NCI-H146 treated with DMSO at 0.1 percent for 48 hours (cell line): ENCODE results near the gene CD300H.

Experiments
- DNase-seq: peaks from one replicate; lab custom pipeline; 2025; ENCODE audit not compliant: unreplicated experiment; lab: John Stamatoyannopoulos, UW

CD300H gene

DNA sequence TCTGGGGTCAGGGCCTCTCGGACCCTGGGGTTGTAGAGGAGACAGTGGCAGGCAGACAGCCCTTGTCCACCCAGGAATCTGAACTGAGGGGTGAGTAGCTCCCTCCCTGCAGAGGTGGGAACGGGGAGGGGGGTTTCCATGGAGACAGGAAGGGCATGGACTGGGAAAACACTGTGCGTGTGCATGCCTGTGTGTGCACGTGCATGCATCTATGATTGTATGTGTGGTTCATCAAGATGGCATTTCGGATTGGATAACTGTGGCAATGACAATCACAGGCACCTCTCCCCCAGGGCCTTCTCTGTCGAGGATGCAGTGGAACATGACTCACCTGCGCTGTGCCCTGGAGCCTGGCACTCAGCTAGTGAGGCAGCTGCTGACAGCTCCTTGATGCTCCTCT, 15.3 kb downstream of the CD300H start:
- DNase-seq: no peak

DNA sequence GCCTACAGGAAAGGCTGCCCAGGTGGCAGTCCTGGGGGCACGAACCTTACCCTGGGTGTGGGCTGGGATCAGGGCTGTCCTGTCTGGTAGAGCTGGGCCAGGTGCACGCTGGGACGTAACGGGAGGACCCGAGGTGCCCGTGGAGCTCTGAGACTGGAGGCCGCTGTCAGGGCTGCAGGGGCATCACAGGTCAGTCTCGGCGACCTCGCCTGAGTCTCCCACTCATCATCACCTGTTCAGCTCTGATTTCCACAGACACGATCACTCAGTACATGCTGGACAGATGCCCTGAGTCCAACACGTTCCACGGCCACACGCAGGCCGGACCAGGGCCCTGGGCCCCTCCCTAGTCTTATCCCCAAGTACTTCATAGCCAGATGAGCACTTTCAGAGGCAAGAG, 16.7 kb downstream of the CD300H start:
- DNase-seq: no peak

DNA sequence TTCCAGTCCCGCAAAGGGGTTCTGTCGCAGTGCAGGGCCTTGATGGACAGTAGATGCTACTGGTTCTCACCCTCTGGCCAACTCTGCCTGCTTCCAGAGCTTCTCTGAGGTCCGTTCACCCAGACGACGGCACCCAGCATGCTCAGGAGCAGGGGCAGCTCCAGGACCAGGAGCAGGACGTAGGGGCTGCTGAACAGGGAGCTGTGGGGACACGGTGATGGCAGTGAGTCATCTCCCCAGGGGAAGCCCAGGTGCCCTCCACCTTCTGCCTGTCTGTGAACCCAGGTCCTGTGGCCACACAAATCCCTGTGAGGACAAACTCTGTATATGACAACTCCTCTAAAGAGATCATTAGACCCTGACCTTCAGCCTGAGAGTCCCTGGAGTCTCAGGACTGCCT, 18.0 kb downstream of the CD300H start:
- DNase-seq: no peak

DNA sequence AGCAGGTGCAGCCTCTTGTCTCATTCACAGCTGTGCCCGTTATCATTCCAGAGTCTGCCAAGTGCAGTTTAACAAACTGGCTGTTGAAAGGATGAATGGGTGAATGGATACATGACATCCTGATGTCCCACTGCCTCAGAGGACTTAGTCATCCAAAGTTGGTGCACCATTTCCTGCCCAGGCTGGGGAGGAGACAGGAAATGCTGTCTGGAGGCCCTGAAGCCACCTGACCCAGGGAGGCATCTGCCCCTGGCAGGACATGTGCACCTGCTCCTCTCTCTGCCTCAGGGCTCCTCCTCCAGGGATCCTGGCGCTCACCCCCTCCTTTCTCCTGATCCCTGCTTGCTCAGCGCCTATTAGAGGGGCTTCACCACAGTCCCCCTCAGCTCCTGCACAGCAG, 19.6 kb downstream of the CD300H start:
- no peak for DNase-seq

DNA sequence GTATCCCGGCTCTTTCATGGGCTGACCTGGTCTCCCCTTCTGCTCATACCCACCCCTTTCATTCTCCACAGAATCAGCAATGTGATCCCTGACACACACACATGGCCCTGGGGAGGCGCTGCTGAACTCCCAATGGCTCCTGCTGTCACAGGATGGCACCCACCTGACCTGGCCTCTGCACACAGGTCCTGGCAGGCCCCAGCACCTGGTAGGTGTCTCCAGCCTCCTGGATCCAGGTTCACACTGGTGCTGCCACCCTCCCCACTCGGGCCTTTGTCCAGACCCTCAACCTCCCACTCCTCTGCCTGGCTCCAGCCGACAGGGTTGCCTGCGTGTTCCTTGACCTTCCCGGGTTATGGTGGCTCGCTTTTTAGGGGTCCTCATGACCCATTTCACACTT, 20.0 kb downstream of the CD300H start:
- DNase-seq: no peak

DNA sequence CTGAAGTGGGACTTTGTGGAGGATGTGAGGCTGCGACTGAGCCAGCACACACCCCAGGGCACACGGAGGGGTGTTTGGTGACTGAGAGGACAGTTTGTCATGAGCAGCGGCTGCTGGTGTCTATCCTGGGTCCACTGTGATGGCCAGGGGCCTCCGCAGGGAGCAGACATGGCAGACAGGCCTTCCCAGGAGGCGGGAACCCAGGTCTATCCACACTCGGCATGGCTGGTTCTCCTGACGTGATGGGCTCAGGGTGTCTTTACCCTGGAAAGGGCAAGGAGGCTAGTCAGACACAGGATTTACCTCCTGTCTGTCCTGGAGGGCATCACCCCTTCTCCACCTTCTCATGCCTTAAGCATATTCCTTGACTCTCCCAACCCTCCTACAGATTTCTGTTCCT, 20.7 kb downstream of the CD300H start:
- no peak for DNase-seq

DNA sequence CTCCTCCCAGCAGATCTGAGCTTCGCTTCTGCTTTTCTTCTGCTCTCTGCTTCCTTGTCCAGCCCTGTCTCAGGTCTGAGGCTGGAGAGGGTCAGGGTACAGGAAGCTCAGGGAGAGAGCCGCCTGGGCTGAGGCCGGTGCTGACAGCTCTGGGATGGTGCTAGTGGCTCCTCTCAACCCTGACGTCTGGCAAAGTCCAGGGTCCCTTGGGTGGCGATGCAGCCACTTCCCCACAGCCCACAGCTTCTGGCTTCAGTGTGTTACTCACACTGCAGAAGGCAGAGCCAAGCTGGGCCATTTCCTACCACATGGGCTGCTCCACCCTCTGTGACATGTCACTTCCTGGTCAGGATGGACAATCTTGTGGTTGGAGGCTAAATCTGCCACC, 21.5 kb downstream of the CD300H start, which contains the start of gene CD300C:
TSS of gene CD300C (minus strand) at position 273 of the 388 bp plus-strand sequence. CDS start 333 bp downstream, outside the sequence.
- no peak for DNase-seq

DNA sequence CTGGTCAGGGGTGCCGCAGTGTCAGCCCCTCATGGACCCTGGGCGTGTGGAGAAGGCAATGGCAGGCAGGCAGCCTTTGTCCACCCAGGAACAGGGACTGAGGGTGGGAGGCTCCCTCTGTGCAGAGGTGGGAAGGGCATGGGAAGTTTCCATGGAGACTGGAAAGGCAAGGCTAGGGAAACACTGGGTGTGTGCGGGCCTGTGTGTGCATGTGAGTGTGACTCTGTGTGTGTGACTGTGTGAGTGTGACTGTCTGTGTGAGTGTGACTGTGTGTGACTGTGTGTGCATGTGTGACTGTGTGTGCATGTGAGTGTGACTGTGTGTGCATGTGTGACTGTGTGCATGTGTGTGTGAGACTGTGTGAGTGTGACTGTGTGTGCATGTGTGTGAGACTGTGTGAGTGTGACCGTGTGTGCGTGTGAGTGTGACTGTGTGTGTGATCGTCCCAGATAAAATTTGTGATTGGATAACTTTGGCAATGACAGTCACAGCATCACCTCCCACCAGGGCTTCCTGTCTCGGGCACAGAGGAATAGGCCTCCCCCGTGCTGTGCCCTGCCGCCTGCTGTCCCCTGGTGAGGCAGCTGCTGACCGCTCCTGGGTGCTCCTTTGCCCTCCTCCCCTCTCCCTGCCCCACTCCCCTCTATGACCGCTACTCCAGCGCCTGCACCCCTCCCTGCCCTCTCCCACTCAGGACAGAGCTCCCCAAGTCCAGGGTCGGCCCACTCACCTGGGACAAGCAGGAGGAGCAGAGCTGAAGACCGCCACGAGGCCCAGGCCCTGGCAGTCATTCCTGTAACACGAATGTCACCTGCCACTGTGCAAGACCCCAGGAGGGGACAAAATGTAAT, 22.1 kb downstream of the CD300H start:
- no peak for DNase-seq

DNA sequence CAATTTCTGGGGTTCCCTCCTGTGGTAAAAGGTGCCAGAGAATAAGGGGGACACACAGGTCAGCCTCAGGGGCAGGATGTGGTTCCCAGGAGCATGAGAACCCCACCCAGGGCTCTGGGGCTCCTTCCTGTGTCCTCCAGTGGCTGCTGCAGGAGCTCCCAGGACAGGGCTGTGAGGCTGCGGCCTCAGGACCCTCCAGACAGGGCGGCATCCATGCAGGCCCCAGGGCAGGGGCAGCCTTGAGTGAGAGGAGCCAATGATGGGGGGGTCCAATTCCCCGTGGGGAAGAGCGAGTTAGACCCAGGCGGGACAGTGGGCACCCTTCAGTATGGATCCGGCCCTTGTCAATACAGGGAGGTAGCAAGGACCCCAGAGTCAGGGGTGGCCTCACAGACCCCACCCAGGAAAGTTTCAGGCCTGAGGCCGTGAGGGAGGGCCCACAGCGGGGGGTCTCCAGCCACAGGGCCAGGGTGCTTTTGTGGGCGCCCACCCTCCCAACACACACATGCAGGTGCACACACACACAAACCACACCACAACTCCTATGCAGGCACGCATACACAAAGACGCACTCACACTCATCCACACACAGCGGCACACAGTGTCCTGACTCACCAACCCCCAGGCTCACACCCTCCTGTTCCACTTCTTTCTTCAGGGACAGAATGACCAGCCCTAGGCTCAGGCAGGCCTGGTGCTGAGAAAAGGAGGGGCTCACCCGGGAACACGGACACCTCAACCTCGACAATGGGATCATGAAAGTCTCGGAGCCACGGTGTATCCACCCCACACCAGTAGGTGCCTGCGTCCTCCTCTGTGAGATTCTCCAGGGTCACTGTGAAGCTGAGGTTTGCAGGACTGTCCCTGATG, 23.2 kb downstream of the CD300H start:
- DNase-seq: no peak

DNA sequence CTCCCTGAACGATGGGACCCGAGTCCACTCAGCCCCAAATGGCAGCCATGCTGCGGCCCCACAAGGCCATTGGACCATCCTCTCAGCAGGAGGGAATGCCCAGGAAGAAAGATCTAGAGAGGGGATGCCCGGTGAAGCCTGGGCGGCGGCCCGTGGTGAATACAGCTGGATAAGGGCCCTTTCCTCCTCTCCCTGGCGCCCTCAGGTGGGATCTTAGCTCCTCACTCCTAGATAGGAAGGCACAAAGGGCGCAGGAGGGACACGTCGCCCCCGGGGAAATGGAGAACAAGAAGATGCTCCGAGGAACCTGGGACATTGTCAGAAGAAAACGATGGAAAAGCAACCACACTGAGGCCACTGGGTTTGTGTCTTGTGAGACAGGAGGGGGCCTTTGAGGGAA, 23.9 kb downstream of the CD300H start:
- no peak for DNase-seq

DNA sequence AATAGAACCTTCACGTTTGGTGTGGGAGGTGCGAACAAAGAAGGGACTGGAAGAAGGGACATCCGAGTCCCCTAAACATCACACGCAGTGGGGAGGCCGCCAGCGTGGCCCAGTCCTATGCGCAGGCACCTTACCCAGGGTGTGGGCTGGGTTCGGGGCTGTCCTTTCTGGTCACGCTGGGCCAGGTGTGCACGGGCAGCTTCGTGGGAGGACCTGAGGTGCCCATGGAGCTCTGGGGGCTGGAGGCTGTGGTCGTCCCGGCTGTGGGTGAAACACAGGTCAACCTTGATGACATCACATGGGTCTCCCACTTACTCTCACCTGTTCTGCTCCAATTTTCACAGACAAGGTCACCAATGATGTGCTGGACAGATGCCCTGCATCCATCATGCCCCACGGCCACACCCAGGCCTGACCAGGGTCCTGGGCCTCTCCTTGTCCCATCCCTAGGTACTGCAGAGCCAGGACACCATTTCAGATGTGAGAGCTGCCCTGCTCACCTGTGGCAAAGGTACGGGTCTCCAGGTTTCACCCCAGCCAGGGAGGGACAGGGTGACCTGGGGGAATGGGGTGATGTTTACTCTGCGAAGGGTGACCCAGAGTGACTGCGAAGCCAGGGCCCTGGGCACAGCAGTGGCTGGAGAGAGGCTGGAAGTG, 24.5 kb downstream of the CD300H start:
- DNase-seq: no peak

DNA sequence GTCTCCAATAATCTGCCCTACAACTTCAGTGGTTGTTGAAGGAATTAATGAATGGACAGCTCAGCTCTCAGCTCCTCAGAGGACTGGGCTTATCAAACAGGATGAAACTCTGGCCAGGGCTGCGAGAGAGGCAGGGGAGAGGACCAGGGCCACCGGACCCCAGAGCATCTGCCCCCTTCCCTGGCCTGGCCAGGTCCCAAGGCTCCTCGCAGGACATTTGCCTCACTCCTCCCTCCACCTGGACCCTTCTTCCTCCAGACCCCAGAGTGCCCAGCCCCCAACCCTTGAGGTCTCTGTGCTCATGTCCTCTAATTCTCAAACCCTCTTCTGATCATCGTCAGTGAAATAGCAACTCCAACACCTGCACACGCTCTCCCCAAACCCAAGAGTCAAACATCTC, 25.1 kb downstream of the CD300H start:
- no peak for DNase-seq

DNA sequence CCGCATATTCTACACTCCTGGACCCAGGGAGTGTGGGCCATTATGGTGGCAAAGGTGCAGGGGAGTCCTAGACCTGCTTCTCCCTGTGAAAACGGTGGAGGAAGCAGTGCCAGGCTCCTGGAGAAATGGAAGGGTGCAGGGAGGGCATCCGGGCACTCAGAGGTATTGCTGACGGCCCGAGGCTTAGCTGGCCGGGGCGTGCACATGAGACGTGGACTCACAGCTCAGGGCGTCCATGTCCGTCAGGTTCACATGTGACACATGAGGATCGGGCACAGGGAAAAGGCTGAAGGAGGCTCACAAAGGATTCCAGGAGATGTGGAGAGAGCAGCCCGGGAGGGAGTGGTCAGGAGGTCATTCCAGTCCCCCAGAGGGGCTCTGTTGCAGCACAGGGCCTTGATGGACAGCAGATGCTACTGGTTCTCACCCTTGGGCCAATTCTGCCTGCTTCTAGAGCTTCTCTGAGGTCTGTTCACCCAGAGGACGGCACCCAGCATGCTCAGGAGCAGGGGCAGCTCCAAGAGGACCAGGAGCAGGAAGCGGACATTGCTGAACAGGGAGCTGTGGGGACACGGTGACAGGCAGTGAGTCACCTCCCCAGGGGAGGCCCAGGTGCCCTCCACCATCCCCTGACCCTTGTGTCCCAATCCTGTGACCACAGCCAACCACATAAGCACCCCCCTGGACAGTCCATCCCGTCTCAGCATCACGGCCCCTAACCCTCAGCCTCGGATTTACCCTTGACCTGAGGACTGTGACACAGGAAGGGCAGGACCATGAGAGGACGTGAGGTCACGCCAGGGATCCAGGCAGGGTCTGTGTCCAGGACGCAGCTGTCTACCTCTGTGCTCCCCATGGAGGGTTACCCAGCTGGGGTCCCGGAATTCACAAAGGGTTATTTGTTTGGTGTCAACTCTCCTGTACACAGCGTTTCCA, 25.9 kb downstream of the CD300H start:
- no peak for DNase-seq

DNA sequence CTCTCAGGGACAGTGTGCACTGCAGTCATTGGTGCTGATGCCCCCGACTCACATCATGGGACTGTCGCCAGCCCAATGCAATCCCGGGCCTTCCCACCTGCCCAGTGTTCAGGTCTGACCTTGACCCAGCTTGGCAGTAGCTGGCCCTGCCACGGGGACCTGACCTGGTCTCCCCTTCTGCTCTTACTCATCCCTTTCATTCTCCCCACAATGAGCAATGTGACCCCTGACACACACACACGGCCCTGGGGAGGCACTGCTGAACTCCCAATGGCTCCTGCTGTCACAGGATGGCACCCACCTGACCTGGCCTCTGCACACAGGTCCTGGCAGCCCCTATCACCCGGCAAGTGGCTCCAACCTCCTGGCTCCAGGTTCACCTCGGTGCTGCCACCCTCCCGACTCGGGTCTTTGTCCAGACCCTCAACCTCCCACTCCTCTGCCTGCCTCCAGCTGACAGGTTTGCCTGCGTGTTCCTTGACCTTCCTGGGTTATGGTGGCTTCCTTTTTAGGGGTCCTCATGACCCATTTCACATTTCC, 28.0 kb downstream of the CD300H start:
- DNase-seq: no peak

DNA sequence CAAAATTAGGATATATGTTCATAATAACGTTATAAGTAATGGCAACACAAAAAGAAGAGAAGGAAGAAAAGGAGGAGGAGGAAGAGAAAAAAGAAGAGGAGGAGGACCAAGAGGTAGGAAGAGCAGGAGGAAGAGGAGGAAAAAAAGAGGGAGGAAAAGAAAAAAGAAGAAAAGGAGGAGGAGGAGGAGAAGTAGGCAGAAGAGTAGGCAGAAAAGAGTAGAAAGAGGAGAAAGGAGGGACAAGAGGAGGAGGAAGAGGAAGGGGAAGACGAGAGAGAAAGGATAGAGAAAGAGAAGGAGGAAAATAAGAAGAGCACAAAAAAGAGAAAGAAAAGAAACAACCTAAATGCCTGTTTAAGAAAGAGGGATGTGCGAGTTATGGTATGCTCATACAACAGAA, 30.4 kb downstream of the CD300H start:
- no peak for DNase-seq

DNA sequence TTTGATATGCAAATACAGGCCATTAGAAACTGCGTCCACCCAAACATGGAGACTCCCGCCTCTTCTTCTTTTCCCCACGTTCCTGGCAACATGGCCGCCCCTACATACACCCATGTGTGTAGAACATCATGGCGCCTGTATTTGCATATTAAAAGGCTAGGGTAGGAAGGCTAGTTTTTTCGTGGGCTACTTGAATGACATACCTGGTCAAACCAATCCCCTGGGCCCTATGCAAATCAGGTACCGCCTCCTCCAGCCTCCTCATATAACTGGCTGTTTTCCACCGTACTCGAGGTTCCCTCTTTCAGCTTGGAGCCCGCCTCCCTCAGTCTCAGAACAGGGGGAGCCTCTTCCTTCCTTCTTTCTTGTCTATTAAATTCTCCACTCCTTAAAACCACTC, 35.2 kb downstream of the CD300H start:
- no peak for DNase-seq

DNA sequence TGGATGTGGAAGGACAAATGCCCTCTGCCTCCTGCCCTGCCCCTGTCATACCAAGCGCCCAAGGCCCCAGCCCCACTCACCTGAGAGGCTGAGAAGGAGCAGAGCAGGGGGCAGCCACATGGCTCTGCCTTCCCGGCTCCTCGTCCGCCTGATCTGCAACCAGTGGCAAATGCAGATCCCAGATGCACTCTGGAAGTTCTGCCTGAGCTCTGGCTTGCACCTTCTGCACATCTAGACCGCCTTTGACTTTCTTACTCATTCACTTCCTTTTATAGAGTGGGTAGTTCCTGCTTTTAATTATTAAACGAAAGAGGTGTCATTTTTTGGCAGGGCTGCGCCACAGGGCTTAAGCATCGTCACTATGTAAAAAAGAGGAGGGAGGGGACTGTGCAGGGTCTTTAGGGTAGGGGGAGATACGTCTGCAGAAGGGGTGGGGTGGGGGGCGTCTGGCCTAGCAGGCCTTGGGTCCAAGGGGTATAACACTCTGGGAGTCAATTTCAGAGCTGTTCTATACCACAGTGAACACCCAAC, 36.0 kb downstream of the CD300H start, which contains the start of gene CD300LB:
TSS of gene CD300LB (minus strand) at position 245 of the 531 bp plus-strand sequence. CDS start at position 120, 125 bp downstream.
- no peak for DNase-seq

DNA sequence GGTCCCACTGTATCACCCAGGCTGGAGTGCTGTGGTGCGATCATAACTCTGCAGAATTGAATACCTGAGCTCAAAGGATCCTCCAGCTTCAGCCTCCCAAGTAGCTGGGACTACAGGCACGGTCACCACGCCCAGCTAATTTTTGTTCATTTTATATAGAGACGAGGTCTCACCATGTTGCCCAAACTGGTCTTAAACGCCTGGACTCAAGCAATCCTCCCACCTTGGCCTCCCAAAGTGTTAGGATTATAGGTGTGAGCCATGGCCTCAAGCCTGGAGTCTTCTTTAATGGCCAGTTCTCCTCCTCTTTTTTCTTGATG, 36.5 kb downstream of the CD300H start:
- no peak for DNase-seq

DNA sequence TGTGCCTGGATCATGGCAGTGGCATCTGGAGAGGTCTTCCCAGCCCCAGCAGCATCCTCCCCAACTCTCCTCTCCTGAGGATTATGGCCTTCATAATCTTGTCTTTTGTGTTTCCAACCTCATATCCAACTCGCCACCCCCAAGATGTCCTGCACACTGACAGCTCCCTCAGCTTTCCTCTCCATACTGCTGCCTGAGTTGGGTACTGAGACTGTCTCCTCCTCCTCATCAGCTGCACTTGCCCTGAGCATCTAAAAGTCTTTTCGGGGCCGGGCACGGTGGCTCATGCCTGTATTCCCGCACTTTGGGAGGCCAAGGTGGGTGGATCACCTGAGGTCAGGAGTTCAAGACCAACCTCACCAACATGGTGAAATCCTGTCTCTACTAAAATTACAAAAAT, 38.1 kb downstream of the CD300H start:
- no peak for DNase-seq
